Upper lobe of left lung (tissue), 6 donors: ENCODE measurements around the gene CARD9. TPM values are rescaled to one million over a fixed set of nuclear protein-coding genes. Genes with fewer than 3 reads are reported as not detected.
A peak's percentile ranks its signal among the peaks of the same experiment; 100 is the strongest.

Experiments used
- ATAC-seq, 2 donors: fragments of 200-7000 bp; cut with Tn5 transposase; one replicate each; pipeline ENCODE4 v1.9.1; 2022; ENCODE audit warnings: mild to moderate bottlenecking in 2 of 2, moderate library complexity in 2 of 2; ENCODE audit not compliant: low FRiP score in 2 of 2
- DNase-seq, 2 donors: peaks; one replicate each; pipeline ENCODE4 v3.0.0-alpha.2; 2019 to 2020
- H3K27ac ChIP-seq, 4 donors: fragments of 200-600 bp; sonication (generic); one replicate each; pipeline ENCODE4 v1.5.1; 2016 to 2019
- H3K27me3 ChIP-seq, 4 donors: fragments of 200-600 bp; sonication (generic); one replicate each; pipeline ENCODE4 v1.5.1; 2017 to 2019
- H3K36me3 ChIP-seq, 4 donors: fragments of 200-600 bp; sonication (generic); one replicate each; pipeline ENCODE4 v1.5.1; 2016 to 2019
- H3K4me1 ChIP-seq, 4 donors: fragments of 200-600 bp; sonication (generic); one replicate each; pipeline ENCODE4 v1.5.1; 2018 to 2019
- H3K4me3 ChIP-seq, 4 donors: fragments of 200-600 bp; sonication (generic); one replicate each; pipeline ENCODE4 v1.5.1; 2017 to 2019; ENCODE audit warnings: mild to moderate bottlenecking in 2 of 4, moderate library complexity in 1 of 4
- H3K9me3 ChIP-seq, 4 donors: fragments of 200-600 bp; sonication (generic); one replicate each; pipeline ENCODE4 v1.5.1; 2018 to 2019
- EP300 ChIP-seq, 4 donors: sonication (generic); formaldehyde crosslinking; IDR thresholded peaks; one replicate each; pipeline ENCODE4 v1.5.1; 2017; ENCODE audit warnings: antibody characterized with exemption in 4 of 4, control low read depth in 2 of 4
- POLR2A ChIP-seq, 4 donors: fragments of 450-650 bp; IDR thresholded peaks; one replicate each; pipeline ENCODE4 v1.5.1; 2016 to 2017; ENCODE audit warnings: antibody characterized with exemption in 4 of 4, mild to moderate bottlenecking in 2 of 4
- POLR2AphosphoS5 ChIP-seq, 2 donors: sonication (generic); formaldehyde crosslinking; IDR thresholded peaks; one replicate each; pipeline ENCODE4 v1.5.1; 2017; ENCODE audit warnings: antibody characterized with exemption in 2 of 2
- WGBS, 2 donors: methylation state at CpG; one replicate each; pipeline ENCODE4 v1.1.5; 2017 to 2018; 5-methylcytosine and 5-hydroxymethylcytosine counted together
- total RNA-seq, 6 donors: library from RNA; depleted of rRNA in 4 of 6; stranded (reverse); fragments of >200 nt in 4 of 6; gene quantifications; one replicate each; pipeline versions ENCODE4 v1.1.0 to v1.2.1, GENCODE V29; 2016 to 2021
- TF ChIP-seq, protein P1 (sequence below), 6 experiments: fragments of 450-650 bp in 4 of 6; fragments of 200-600 bp in 2 of 6; sonication (generic) in 2 of 6; IDR thresholded peaks; one replicate each; pipeline ENCODE4 v1.5.1; 2016 to 2019; ENCODE audit warnings: antibody characterized with exemption in 6 of 6
- donor health status: DM: no; HTN: no; CAD: no; lungs with moderate emphysema.
- donor health status: DM: no; HTN: yes; CAD: no; lungs with severe emphysema.

Gene CARD9
- total RNA-seq, 6 donors from 2014 or later = 3.5 to 30.4 (median 16.8) TPM

DNA sequence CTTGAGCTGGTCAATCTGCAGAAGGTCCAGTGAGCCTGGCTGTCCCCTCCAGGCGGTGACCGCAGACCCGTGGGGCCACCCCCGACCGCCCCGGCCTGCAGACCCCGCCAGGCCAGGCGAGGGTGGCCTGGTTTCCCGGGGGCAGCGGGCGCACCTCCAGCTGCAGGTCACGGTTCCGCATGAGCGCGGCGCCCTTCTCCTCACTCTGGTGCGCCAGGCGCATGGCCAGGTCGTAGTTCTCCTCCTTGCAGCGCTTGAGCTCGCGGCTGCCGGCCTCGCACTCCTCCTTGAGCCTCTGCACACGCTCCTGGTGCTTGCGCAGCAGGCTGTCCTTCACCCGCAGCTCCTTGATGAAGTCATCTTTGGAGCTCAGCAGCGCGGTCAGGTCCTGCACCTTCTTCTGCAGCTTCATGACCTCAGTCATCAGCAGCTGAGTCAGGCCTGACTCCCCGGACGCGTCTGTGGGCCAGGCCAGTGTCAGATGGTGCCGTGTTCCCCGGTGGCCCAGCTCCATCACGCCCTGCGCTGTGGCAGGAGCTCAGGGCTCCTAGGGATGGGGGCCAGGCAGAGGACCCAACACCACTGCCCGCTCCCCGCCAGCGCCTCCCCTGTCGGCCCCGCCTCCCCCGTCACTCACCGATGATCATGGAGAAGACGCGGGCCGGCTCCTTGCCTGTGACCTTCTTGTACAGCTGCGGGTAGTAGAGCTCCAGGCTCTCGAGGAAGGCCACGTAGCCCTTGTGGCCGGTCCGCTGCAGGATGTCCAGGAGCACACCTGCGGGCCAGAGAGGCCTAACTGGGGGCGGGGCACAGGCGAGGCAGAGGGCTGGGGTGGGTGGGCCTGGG is 2.6 kb downstream of the CARD9 start:
- Histone ChIP-seq H3K27me3 (no peaks in the 10 kb centered on the region), H3K4me1 (peaks cover 10 to 19% (median 14%) of the 10 kb centered on the region in 4 donors), H3K27ac (no peak overlapping the region), H3K4me3 (no peak overlapping the region), H3K9me3 (no peaks in the 10 kb centered on the region), H3K36me3 (peaks cover 0 to 7% (median 0%) of the 10 kb centered on the region in 4 donors)
- ATAC-seq (no peak), DNase-seq (peak in 1 of 2 donors; percentile 81)
- TF ChIP-seq EP300 (IDR thresholded peaks at IDR 0.05) (no peak), POLR2A (IDR thresholded peaks at IDR 0.05) (no peak), POLR2AphosphoS5 (IDR thresholded peaks at IDR 0.05) (no peak)
- TF ChIP-seq, protein P1, sequence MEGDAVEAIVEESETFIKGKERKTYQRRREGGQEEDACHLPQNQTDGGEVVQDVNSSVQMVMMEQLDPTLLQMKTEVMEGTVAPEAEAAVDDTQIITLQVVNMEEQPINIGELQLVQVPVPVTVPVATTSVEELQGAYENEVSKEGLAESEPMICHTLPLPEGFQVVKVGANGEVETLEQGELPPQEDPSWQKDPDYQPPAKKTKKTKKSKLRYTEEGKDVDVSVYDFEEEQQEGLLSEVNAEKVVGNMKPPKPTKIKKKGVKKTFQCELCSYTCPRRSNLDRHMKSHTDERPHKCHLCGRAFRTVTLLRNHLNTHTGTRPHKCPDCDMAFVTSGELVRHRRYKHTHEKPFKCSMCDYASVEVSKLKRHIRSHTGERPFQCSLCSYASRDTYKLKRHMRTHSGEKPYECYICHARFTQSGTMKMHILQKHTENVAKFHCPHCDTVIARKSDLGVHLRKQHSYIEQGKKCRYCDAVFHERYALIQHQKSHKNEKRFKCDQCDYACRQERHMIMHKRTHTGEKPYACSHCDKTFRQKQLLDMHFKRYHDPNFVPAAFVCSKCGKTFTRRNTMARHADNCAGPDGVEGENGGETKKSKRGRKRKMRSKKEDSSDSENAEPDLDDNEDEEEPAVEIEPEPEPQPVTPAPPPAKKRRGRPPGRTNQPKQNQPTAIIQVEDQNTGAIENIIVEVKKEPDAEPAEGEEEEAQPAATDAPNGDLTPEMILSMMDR (IDR thresholded peaks at IDR 0.05) = no peak
- 95 to 96% methylated on average over 10 to 49 of the region's 54 CpGs for WGBS, 2 donors

DNA sequence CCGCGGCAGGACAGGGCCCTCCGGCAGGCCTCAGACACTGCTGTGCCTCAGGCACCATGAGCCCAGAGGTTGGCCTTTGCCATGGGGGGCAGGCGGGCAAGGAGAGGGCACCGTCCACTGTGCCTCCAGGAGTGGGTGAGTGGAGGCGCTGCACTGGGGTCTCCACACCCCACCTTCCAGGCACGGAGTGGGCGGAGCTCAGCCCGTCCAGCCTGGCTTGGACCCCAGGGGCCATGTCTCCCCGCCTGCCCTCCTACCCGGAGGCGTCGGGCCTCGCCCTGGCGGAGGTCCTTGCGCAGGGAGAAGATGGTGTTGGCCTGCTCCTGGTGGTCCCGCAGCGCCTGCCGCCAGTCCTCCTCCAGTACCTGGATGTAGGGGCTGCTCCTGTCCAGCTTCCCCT is 3.4 kb downstream of the CARD9 start:
- Histone ChIP-seq H3K27ac (no peak overlapping the region), H3K4me3 (no peak overlapping the region), H3K4me1 (peaks cover 10 to 22% (median 18%) of the 10 kb centered on the region in 4 donors), H3K9me3 (no peaks in the 10 kb centered on the region), H3K27me3 (no peaks in the 10 kb centered on the region), H3K36me3 (peaks cover 0 to 7% (median 0%) of the 10 kb centered on the region in 4 donors)
- WGBS, 2 donors = 95 to 100% methylated on average over 2 to 19 of the region's 19 CpGs
- DNase-seq (peak in 1 of 2 donors; percentile 82), ATAC-seq (no peak)
- TF ChIP-seq EP300 (IDR thresholded peaks at IDR 0.05) (no peak), POLR2A (IDR thresholded peaks at IDR 0.05) (no peak), POLR2AphosphoS5 (IDR thresholded peaks at IDR 0.05) (no peak)
- TF ChIP-seq, protein P1 (IDR thresholded peaks at IDR 0.05) = no peak

DNA sequence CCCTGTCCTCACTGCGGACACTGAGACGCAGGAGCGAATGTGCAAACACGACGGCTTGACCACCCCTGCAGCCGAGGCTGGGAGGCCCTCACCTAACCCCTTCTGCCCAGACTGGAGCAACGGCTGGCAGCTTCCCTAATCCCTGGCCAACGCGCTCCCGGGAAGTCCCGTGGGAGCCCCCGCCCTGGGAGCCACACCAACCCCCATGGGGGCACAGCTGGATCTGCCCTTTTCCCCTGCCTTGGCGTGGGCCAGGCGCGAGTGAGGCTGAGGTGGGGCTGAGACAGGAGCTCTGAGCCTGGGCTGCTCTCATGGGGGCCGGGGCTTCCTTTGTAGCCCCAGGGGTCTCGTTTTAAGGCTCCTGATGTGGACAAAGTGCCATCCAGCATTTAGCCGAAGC is 5.3 kb downstream of the CARD9 start:
- ATAC-seq (no peak), DNase-seq (peak in 1 of 2 donors; percentile 66)
- no peak overlapping the region for H3K4me3 ChIP-seq
- H3K27ac ChIP-seq = no peak overlapping the region
- peaks cover 18 to 29% (median 25%) of the 10 kb centered on the region in 4 donors for H3K4me1 ChIP-seq
- H3K9me3 ChIP-seq = no peaks in the 10 kb centered on the region
- no peaks in the 10 kb centered on the region for H3K27me3 ChIP-seq
- 73 to 76% methylated on average over 7 to 15 of the region's 18 CpGs for WGBS, 2 donors
- peaks cover 0 to 7% (median 0%) of the 10 kb centered on the region in 4 donors for H3K36me3 ChIP-seq
- TF ChIP-seq POLR2A (IDR thresholded peaks at IDR 0.05) (no peak), POLR2AphosphoS5 (IDR thresholded peaks at IDR 0.05) (no peak), EP300 (IDR thresholded peaks at IDR 0.05) (no peak)
- TF ChIP-seq, protein P1 (IDR thresholded peaks at IDR 0.05) = no peak

DNA sequence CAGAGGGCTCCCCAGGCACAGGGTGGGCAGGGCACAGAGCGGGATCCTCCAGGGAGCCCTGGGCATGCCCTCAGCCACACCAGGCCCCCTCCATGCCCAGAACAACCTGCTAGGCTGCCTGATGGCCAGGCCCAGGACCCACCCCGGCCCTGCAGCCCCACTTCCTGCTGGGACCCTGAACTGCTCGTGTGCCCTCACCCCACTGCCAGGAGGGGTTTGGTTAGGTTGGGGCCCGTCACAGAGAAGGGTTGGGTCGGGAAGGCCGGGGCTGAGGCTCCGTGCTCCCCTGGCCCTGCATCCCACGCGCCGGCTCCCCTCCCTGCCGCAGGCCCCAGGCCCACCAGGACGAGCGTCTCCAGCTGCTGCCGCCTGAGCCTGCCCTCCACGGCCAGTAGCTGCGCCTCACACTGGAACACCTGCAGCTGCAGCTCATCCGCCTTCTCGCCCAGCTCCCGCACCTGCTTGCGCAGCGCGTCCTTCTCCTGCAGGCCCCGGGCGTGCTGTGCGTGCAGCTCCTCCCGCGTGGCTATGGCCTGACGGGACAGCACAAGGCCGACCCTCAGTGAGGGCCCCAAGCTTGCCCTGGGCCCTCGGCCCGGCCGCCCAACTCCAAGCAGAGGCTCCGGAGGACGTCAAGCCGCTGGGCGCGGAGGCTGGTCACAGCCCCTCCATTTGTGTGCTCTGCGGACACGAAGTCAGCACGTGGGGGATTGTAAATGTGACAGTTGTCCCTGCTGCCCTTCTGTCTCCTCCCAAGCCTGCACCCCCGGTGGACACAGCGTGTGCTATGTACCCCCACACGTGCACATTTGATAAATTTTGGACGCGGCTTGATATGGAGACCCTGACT is 5.9 kb downstream of the CARD9 start:
- H3K4me1 ChIP-seq = peaks cover 17 to 27% (median 24%) of the 10 kb centered on the region in 4 donors
- WGBS, 2 donors = 88 to 93% methylated on average over 28 to 43 of the region's 45 CpGs
- H3K4me3 ChIP-seq = no peak overlapping the region
- no peak for TF ChIP-seq POLR2AphosphoS5 (IDR thresholded peaks at IDR 0.05)
- TF ChIP-seq, protein P1 (IDR thresholded peaks at IDR 0.05) = no peak
- no peak for TF ChIP-seq POLR2A (IDR thresholded peaks at IDR 0.05)
- no peak for TF ChIP-seq EP300 (IDR thresholded peaks at IDR 0.05)
- ATAC-seq = no peak
- H3K27ac ChIP-seq = no peak overlapping the region
- no peaks in the 10 kb centered on the region for H3K27me3 ChIP-seq
- peak in 1 of 2 donors; percentile 79 for DNase-seq
- H3K9me3 ChIP-seq = no peaks in the 10 kb centered on the region
- H3K36me3 ChIP-seq = peaks cover 0 to 7% (median 0%) of the 10 kb centered on the region in 4 donors
